ENCODE measurements around the gene SDC3.

DNA sequence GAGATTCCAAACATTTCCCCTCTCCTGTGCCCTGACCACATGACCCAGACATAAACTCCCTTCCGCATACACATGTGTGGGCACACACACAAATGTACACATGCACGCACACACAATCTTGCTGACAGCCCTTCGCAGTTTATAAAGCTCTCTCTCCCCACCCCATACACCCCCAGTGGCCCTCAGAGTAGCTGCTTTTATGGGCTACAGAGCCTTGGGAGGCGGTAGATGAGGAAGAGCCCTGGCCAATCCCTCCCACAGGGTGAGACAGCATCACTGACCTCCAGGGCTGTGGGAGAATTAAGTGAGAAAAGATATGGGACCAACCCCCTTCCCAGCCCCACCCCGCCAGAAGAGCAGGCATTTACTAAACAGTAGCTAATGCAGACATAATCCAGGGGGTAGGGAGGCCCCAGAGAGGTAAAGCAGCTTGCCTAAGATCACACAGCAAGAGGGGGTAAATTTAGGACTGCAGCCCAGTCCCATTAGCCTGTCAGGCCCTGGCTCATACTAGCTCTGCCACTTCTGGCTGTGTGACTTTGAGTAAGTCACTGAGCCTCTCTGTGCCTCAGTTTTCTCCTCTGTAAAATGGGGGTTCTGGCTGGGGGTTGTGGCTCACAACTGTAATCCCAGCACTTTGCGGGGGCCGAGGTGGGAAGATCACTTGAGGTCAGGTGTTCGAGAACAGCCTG, 5.1 kb downstream of the SDC3 start:
- TF ChIP-seq EP300 (IDR thresholded peaks at IDR 0.05) (no peak), POLR2AphosphoS5 (IDR thresholded peaks at IDR 0.05) (no peak)
- TF ChIP-seq, protein P1, sequence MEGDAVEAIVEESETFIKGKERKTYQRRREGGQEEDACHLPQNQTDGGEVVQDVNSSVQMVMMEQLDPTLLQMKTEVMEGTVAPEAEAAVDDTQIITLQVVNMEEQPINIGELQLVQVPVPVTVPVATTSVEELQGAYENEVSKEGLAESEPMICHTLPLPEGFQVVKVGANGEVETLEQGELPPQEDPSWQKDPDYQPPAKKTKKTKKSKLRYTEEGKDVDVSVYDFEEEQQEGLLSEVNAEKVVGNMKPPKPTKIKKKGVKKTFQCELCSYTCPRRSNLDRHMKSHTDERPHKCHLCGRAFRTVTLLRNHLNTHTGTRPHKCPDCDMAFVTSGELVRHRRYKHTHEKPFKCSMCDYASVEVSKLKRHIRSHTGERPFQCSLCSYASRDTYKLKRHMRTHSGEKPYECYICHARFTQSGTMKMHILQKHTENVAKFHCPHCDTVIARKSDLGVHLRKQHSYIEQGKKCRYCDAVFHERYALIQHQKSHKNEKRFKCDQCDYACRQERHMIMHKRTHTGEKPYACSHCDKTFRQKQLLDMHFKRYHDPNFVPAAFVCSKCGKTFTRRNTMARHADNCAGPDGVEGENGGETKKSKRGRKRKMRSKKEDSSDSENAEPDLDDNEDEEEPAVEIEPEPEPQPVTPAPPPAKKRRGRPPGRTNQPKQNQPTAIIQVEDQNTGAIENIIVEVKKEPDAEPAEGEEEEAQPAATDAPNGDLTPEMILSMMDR (IDR thresholded peaks at IDR 0.05): peak in 1 of 4 experiments; percentile 21

Measured in sigmoid colon (tissue), 4 donors.